DMS 273 (cell line): ENCODE data around the gene ACOD1.
"Not testable (repeated sequence)": the region's sequence is repeated elsewhere in the genome, so short reads cannot be mapped to it uniquely, and the experiment has no call there.

Experiments
- DNase-seq: peaks from one replicate; lab custom pipeline; 2025; ENCODE audit not compliant: unreplicated experiment; lab: John Stamatoyannopoulos, UW

The ACOD1 gene

DNA sequence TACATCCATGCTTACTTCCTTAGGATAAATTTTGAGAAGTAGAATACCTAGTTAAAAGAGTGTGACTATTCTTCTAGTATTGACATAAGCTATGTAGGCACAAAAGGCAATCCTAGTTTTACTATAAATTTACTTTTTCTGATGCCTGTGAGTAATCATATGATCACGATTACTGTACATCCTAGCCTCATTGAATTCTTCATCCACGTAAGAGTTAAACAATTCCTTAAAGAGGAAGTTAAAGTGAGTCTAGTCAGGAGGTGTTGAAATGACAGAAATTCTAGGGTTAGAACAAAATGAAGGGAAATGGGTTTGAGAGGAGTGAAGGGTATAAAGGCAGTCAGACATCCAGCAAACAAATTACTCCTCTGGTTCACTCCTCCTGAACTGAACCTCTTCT lies at the start of gene ACOD1:
TSS of gene ACOD1 (plus strand) at position 363 of the 400 bp plus-strand sequence. CDS start 48 bp downstream, outside the sequence.
- DNase-seq: no peak

DNA sequence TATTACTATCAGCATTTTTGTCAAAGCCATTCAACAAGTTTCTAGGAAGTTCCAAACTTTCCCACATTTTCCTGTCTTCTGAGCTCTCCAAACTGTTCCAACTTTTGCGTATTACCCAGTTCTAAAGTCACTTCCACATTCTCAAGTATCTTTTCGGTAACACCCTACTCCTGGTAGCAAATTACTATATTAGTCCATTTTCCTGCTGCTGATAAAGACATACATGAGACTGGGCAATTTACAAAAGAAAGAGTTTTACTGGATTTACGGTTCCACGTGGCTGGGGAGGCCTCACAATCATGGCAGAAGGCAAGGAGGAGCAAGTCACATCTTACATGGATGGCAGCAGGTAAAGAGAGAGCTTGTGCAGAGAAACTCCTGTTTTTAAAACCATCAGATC lies 49.2 kb upstream of the ACOD1 start:
- not testable (repeated sequence) for DNase-seq

DNA sequence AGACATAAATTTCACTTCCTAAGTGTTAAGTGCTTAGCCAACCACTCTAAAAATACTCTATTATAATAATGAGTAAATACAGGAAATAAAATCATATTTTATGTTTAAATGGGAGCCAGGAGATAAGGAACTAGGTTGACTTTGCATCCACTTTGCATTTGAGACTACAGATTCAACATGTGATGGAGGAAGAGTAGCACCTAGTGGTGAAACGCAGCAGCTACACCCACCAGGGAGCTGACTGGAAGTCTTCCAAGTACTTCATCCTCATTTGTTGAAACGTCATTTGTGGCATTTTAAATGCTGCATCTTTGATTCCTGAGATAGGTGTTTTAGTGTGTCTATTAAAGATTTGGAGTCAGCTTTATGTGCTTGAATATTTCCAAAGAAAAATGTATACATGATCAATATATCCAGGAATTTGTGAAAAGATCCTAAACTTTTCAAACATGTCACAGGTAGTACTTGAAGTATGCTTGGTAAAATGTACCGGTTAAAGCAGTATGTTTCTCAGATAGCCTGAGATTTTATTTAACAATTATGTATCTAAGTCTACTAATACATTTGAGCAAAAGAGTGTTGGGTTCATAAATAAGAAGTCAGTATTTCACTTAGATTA lies 44.7 kb upstream of the ACOD1 start:
- peak; percentile 78 for DNase-seq

DNA sequence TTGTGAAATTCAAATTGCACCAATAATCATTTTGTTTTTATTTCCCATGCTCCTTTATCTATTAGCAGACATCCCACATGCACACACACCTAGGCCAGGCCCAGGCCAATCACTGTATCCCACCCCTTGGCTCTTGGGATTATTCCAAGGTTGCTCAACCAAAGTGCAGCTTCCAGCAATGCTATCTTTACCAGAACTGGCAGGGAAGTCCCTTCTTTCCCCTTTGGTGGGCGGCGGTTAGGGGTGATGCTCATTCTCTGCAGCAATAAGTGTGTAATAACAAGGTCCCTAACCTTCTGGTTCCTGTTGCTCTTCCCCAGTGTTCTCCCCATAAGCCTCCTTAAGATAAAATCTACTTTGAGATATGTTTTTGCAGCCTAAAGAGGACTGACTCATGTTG lies 43.8 kb upstream of the ACOD1 start:
- no peak for DNase-seq

DNA sequence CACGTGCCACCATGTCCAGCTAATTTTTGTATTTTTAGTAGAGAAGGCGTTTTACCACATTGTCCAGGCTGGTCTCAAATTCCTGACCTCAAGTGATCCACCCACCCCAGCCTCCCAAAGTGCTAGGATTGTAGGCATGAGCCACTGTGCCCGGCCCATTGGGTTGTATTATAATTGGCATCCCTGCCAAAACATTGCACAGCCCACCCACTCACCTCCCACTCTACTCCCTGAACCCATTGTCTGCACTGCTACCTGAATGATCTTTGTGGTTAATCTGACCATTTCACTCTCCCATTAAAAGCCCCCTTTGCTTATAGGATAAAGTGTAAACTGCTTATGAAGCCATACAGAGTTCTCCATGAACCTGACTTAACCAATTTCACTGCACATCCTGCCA lies 35.8 kb upstream of the ACOD1 start:
- no peak for DNase-seq

DNA sequence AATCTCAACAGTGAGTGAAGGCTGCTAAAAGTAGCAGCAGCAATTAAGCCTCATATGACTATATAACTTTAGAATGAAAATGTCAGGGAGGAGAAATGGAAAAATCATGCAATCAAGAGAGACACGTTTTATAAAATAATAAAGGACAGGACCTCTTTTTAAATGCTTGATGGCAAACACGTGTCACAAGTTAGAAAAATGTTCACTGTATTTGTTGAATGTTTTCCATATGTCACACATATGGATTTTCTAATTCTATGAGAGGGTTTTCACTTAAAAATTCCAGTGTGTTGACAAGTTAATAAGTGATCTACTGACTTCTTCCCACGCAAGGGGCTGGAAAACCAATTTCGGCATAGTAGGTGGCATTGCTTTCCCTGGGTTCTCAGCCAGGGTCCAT lies 34.4 kb upstream of the ACOD1 start:
- DNase-seq: no peak

DNA sequence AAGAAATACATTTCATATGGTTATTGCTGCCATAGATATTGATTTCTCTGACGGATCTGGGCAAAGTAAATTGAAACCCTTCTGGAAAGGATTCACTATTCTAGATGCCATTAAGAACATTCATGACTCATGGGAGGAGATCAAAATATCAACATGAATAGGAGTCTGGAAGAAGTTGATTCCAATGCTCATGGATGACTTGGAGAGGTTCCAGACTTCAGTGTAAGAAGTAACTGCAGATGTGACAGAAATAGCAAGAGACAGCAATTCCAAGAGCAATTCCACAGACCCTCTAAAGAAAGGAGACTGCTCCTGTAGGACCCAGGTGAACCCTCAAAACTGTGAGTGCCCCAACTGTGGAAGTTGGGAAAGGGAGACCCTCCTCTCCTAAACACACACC lies 31.2 kb upstream of the ACOD1 start:
- peak; percentile 3 for DNase-seq

DNA sequence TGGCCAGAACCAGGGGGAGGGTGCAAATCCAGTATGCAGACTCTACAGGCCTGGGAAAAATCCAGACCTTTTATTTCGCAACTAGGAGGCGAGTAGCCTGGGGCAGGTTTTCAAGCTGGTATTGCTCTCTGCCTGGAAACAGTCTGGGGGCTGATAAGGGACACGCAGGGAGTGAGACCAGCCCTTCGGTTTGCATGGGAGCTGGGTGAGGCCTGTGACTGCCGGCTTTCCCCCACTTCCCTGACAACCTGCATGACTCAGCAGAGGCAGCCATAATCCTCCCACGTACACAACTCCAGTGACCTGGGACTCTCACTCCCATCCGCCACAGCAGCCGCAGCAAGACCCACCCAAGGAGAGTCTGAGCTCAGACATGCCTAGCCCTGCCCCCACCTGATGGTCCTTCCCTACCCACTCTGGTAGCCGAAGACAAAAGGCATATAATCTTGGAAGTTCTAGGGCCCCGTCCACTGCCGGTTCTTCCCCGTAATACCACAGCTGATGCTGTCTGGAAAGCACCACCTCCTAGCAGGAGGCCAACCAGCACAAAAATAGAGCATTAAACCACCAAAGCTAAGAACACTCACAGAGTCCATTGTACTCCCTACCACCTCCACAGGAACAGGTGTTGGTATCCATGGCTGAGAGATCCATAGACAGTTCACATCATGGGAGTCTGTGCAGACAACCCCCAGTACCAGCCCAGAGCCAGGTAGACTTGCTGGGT lies 30.4 kb upstream of the ACOD1 start:
- DNase-seq: not testable (repeated sequence)

DNA sequence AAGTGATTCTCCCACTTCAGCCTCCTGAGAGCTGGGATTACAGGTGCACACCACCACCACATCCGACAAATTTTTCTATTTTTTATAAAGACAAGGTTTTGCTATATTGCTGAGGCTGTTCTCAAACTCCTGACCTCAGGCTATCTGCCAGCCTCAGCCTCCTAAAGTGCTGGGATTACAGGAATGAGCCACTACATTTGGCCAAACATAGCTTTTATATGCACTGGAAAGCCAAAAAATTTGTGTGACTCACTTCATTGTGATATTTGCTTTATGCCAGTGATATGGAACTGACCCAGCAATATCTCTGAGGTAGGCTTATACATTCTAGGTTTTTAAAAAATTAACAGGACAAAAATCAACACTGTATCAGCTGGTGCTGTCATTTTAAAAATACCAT lies 26.8 kb upstream of the ACOD1 start:
- DNase-seq: no peak

DNA sequence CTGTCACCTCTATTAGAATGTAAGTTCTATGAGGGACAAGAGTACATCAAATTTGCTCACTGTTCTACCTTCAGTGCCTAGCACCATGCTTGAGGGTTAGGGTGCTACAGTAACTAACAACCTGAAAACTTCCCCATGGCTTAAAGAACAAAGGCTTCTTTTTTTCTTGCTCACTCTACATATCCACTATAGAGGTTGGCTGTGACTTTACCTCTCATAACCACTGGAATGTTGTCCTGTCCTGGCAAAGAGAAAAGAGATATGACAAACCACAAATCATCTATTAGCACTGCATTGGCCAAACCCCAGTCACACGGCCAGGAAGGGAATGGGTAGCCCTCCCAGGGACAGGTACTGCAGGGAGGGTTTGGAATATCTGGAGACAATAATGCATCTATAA lies 23.2 kb upstream of the ACOD1 start:
- no peak for DNase-seq

DNA sequence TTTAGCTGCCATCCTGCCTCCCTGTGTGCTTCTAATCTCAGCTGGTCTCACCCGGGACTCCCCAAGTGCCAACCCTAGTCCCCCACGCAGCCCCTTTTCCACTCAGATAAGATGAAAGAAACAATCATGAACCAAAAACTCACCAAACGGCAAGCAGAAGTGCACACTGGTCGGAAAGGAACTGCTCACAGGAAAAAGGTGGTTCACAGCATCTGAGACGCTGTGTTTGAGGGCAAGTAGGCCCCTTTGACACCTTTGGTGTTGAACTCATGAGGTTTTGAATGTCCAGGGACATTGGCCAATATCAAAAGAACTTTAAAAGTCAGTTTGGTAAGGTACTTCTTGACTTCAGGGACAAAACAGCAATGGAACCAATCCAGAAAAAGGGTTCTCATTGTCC lies 20.4 kb upstream of the ACOD1 start:
- no peak for DNase-seq

DNA sequence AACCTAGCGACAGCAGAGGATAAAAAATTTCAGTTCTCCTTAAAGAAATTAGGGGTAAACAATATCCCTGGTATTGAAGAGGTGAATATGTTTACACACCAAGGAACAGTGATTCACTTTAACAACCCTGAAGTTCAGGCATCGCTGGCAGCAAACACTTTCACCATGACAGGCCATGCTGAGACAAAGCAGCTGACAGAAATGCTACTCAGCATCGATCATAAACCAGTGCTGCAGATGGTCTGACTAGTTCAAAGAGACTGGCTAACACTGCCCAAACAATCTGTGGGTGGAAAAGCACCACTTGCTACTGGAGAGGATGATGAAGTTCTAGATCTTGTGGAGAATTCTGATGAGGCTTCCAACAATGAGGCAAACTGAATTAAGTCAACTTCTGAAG lies 19.9 kb upstream of the ACOD1 start:
- DNase-seq: no peak

DNA sequence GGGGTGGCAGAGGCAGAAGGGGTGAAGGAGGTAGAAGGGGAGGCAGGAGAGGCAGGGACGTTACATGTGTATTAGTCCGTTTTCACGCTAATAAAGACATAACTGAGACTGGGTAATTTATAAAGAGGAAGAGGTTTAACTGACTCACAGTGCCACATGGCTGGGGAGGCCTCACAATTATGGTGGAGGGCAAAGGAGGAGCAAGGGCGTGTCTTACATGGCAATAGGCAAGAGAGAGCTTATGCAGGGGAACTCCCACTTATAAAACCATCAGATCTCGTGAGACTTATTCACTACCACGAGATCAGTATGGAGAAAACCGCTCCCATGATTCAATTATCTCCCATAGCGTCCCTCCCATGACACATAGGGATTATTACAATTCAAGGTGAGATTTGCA lies 19.0 kb upstream of the ACOD1 start:
- no peak for DNase-seq

DNA sequence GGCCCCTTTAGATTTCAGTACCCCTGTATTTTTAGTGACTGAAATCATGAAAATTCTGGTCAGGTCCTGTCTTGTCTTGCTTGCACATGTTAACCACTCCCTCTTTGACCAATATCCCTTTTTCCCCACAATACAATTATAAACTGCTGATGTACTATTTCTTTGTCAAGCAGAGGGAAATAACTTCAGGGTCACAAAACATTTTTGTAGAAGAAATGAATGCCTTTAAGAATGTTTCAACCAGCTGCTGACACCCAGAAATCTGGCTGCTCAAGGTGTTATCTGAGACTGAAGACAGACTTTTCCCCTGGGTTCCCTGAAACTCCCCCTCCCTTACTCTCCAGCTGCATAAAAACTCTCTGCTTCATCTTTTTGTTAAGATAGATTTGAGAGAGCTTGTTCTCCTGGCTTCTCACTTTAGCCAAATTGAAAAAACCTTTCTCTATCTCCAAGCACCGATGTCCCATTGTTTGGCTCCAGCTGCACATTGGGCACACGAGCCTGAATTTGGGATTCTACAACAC lies 18.4 kb upstream of the ACOD1 start:
- DNase-seq: no peak

DNA sequence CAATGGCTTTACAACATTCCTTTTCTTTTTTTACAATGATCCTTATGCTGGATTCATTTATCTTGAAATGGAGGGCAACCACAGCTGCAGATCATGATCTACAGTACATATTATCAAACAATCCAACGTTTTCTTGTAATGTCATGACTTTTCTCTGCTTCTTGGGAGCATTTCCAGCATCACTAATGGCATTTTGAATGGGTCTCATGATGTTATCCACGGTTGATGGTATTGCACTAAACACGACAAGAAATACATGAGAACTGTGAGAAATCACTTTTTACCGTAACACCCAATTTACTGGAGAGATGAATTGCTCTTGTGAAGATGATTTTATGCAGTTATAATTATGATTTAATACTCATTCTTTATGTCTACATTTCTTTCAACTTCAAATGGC lies 16.2 kb upstream of the ACOD1 start:
- DNase-seq: no peak

DNA sequence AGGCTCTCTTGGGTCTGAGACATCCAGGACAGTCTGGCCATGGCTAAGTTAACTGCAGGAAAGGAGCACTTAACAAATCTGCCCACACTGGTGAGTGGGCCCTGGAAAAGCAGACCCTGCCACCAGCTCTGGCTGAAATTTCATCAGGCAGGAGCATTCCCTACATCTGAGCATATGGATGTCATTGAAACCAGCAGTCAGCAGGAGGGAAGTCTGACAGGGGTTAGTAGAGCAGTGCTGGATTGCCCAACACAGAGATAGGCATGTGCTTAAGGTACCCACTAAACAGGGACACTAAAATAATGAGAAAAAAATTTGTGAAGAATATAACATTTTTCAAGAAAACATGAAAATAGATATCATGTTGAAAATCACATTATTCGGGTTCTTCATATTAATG lies 13.6 kb upstream of the ACOD1 start:
- DNase-seq: peak; percentile 24

DNA sequence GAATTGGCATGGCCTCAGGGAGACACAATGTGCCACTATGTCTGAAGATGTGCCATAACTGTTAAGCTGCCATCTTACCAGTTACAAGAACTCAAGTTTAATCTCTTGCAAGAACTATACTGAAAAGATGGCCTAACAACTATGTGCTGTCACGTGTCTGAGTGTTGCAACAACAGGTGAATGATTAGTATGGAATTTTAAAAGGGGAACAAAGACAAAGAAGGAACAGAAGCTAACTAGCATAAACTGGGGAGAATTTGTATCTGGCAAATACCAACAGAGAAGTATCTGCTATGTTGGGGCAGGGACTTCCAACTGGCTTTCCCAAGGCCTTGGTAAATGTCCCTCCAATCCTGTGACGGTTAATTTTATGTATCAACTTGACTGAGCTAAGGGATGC lies 11.5 kb upstream of the ACOD1 start:
- no peak for DNase-seq

DNA sequence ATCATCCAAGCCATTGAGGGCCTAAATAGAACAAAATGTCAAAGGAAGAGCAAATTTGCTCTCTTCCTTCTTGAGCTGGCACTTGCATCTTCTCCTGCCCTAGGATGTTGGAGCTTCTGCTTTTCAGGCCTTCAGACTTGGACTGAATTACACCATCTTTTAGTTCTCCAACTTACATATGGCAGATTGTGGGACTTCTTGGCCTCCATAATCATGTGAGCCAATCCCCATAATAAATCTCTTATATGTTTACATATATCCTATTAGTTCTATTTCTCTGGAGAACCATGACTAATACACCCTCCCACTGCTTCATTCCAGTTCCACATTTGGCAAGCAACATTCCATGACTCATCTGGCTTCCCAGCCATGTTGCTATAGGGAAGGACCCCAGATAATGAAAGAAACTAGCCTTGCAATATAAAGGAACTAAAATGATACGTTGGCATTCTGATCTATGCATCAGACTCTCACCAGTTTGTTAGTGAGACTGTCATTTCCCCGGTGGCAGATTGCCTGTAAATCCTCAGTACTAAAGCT lies 11.0 kb upstream of the ACOD1 start:
- peak; percentile 24 for DNase-seq

DNA sequence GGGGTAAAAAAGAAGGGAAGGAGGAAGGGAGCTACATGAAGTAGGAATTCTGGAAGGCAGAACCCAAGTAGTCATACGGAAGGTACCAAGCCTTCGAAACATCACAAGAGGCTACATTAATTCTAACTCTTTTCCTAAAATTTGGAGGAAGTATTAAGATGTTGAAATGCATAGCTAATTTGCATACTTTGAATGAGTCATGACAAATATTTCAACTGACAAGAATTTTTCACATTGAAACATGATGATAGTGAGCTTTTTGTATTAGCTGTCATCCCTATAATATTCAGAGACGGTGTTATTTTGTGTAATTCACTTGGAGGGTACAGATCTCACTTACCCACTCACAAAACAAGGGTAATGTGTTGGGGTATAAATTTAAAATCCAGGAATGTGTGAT lies 9.1 kb upstream of the ACOD1 start:
- no peak for DNase-seq

DNA sequence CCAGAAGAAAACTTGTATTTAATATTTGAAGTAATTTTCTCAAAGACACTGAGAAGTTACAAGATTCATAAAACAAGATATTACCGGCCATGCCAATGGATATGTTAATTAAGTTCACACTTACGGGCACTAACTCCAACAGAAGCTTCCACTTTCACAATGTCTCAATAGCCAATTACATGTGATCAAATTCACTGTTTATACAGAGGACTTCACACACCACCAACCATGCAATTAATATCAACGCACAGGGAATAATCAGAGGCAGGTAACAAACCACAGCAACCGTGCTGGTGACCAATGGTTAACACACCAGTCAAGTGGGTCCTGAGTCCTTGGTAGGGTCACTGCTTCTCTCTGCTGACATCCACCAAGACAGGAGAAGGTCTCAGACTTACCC lies 5.9 kb upstream of the ACOD1 start:
- no peak for DNase-seq

DNA sequence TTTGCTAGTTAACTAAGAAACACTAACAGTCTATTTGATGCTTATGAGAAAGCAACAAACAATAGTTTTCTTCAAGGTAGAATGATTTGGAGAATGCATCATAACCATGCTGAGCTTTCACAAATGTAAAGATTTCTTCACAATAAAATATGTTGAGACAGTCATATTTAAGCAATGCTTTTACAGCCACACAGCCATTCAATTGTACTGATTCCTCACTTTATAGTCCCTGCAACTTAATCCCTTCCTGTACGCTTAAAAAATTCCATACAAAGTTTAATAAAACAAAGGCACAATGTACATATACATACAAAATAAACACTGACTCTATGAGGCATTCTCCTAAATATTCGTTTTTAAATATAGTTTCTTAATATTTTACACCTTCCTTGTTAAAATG lies 4.7 kb upstream of the ACOD1 start:
- no peak for DNase-seq

DNA sequence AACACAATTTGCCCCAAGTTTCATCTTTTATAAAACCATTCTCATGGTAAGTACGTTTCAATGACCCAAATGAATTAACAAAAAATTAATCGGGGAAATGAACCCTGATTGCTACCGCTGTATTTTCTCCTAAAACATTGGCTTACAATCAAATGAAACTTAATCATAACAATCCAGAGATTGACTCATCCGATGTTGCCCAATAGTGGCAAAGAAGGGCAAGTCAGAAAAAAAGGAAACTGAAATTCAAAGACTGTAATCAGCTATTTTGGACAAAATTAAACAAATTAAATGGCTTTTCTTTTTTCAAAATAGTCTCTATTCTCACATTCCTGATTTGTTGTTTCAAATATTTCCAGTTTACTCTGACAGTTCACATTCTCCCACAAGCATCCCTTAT lies 3.9 kb upstream of the ACOD1 start:
- no peak for DNase-seq
